ENCODE measurements around the gene LHPP. TPM values are rescaled to one million over a fixed set of nuclear protein-coding genes. Genes with fewer than 3 reads are reported as not detected.
A peak's percentile ranks its signal among the peaks of the same experiment; 100 is the strongest.

The LHPP gene
- total RNA-seq, 1 donor from 2014 or later: 24.5 TPM

- no peaks in the 10 kb centered on the region for H3K36me3 Mint-ChIP-seq
- no peak overlapping the region for H2AFZ ChIP-seq (replicated peaks)
- no peak overlapping the region for H3K4me3 ChIP-seq
- no peaks in the 10 kb centered on the region for H3K79me2 ChIP-seq (ENCODE audit: low read depth)
- H3K9me3 Mint-ChIP-seq: peaks cover 16% of the 10 kb centered on the region
- no peaks in the 10 kb centered on the region for H3K4me1 ChIP-seq
- no peak for DNase-seq (ENCODE audit: low spot score)
- TF ChIP-seq CTCF (IDR thresholded peaks at IDR 0.05): no peak
- TF ChIP-seq EZH2phosphoT487 (IDR thresholded peaks at IDR 0.05): no peak
- TF ChIP-seq EZH2 (IDR thresholded peaks at IDR 0.05): no peak
- H3K27me3 ChIP-seq: no peaks in the 10 kb centered on the region
- H3K36me3 ChIP-seq: no peaks in the 10 kb centered on the region
- no peaks in the 10 kb centered on the region for H3K4me1 Mint-ChIP-seq
- no peak overlapping the region for H3K27ac ChIP-seq
- H3K9me3 ChIP-seq (ENCODE audit: low read depth): peaks cover 3% of the 10 kb centered on the region
- no peak overlapping the region for H3K4me2 ChIP-seq
- peak overlapping the region; percentile 35 for H3K27ac Mint-ChIP-seq
- no peaks in the 10 kb centered on the region for H4K20me1 ChIP-seq (ENCODE audit: low read depth)
- H3K4me3 Mint-ChIP-seq: no peak overlapping the region
- no peaks in the 10 kb centered on the region for H3F3A ChIP-seq (ENCODE audit: low read depth)
- H3K9ac ChIP-seq: no peak overlapping the region
- H3K27me3 Mint-ChIP-seq (ENCODE audit: insufficient read depth, low read depth): peaks cover 6% of the 10 kb centered on the region
Observed at GRCh38 chr10:124578231-124579010, 116.8 kb downstream of the LHPP start.

GRCh38 chr10:124579011-124579399 lies 117.4 kb downstream of the LHPP start:
- Histone ChIP-seq H3K27ac (no peak overlapping the region), H3K4me1 (no peaks in the 10 kb centered on the region), H3K4me2 (no peak overlapping the region), H3K79me2 (ENCODE audit: low read depth) (no peaks in the 10 kb centered on the region), H3K4me3 (no peak overlapping the region), H3K9me3 (ENCODE audit: low read depth) (peaks cover 3% of the 10 kb centered on the region), H4K20me1 (ENCODE audit: low read depth) (no peaks in the 10 kb centered on the region), H3F3A (ENCODE audit: low read depth) (no peaks in the 10 kb centered on the region), H3K27me3 (no peaks in the 10 kb centered on the region), H3K36me3 (no peaks in the 10 kb centered on the region), H2AFZ (replicated peaks) (no peak overlapping the region), H3K9ac (no peak overlapping the region)
- no peak overlapping the region for H3K27ac Mint-ChIP-seq
- H3K4me3 Mint-ChIP-seq: no peak overlapping the region
- peaks cover 19% of the 10 kb centered on the region for H3K9me3 Mint-ChIP-seq
- peaks cover 6% of the 10 kb centered on the region for H3K27me3 Mint-ChIP-seq (ENCODE audit: insufficient read depth, low read depth)
- TF ChIP-seq CTCF (IDR thresholded peaks at IDR 0.05) (no peak), EZH2phosphoT487 (IDR thresholded peaks at IDR 0.05) (no peak), EZH2 (IDR thresholded peaks at IDR 0.05) (no peak)
- H3K4me1 Mint-ChIP-seq: no peaks in the 10 kb centered on the region
- DNase-seq (ENCODE audit: low spot score): no peak
- H3K36me3 Mint-ChIP-seq: no peaks in the 10 kb centered on the region

- TF ChIP-seq EZH2 (IDR thresholded peaks at IDR 0.05): no peak
- TF ChIP-seq CTCF (IDR thresholded peaks at IDR 0.05): no peak
- no peak for TF ChIP-seq EZH2phosphoT487 (IDR thresholded peaks at IDR 0.05)
- no peak overlapping the region for H3K4me3 ChIP-seq
- no peak overlapping the region for H2AFZ ChIP-seq (replicated peaks)
- peaks cover 14% of the 10 kb centered on the region for H3K9me3 Mint-ChIP-seq
- no peak overlapping the region for H3K9ac ChIP-seq
- H3K27ac ChIP-seq: no peak overlapping the region
- no peaks in the 10 kb centered on the region for H3K79me2 ChIP-seq (ENCODE audit: low read depth)
- no peaks in the 10 kb centered on the region for H3F3A ChIP-seq (ENCODE audit: low read depth)
- no peak for DNase-seq (ENCODE audit: low spot score)
- H3K36me3 ChIP-seq: no peaks in the 10 kb centered on the region
- peak overlapping the region; percentile 63 for H3K27ac Mint-ChIP-seq
- no peak overlapping the region for H3K4me2 ChIP-seq
- H4K20me1 ChIP-seq (ENCODE audit: low read depth): no peaks in the 10 kb centered on the region
- no peaks in the 10 kb centered on the region for H3K36me3 Mint-ChIP-seq
- peak overlapping the region; percentile 7 for H3K4me3 Mint-ChIP-seq
- no peaks in the 10 kb centered on the region for H3K9me3 ChIP-seq (ENCODE audit: low read depth)
- H3K4me1 Mint-ChIP-seq: peaks cover 3% of the 10 kb centered on the region
- no peaks in the 10 kb centered on the region for H3K27me3 Mint-ChIP-seq (ENCODE audit: insufficient read depth, low read depth)
- no peaks in the 10 kb centered on the region for H3K4me1 ChIP-seq
- H3K27me3 ChIP-seq: no peaks in the 10 kb centered on the region
Observed at GRCh38 chr10:124586142-124586541, 124.5 kb downstream of the LHPP start.

Data from neural progenitor cell (in vitro differentiated cells).